K562 (cell line): Measurements from ENCODE around the gene SEMA6B. TPM values are rescaled to one million over a fixed set of nuclear protein-coding genes. Genes with fewer than 3 reads are reported as not detected.
A peak's percentile ranks its signal among the peaks of the same experiment; 100 is the strongest.

Source experiments
- ATAC-seq: fragments of 200-7000 bp; cut with Tn5 transposase; 3 replicates; pipeline ENCODE4 v1.9.1; 2020; ENCODE audit warnings: moderate library complexity
- BruUV-seq: library from RNA; stranded (reverse); fragments of 400-500 nt; replicated peaks from 2 replicates; lab custom pipeline; 2021; lab: Mats Ljungman, UMichigan
- CTCF ChIA-PET: fragments of 300-600 bp; formaldehyde crosslinking; extraction: SDS; loops from one replicate; lab custom pipeline; 2021; ENCODE audit warnings: low intra/inter-chr PET ratio; lab: Yijun Ruan, JAX
- POLR2A ChIA-PET: fragments of 300-600, 350-650 bp; sonication (Branson Sonifier 250); formaldehyde crosslinking; extraction: SDS; loops from one replicate; lab custom pipeline; 2021; ENCODE audit warnings: antibody characterized with exemption, inconsistent platforms; lab: Yijun Ruan, JAX
- DNase-seq, 4 experiments: peaks; one replicate each; pipeline versions ENCODE4 v3.0.0 to v3.0.0-alpha.2; 2011 to 2018; ENCODE audit warnings: low spot score in 3 of 4, mixed read lengths in 3 of 4; ENCODE audit errors: extremely low read depth in 1 of 4
- FAIRE-seq: peaks from 2 replicates; lab custom pipeline; 2011; peaks lifted over from hg19 to GRCh38; lab: Jason Lieb, UNC
- H2AFZ ChIP-seq: 2 replicates; pipeline ENCODE4 v1.6.0; 2011; ENCODE audit warnings: low read depth, low read length, control low read depth, inconsistent platforms
- H3K27ac ChIP-seq: fragments of 200-600 bp; 3 replicates; pipeline ENCODE4 v1.8.0; 2011; ENCODE audit warnings: low read depth, mild to moderate bottlenecking, control low read depth, inconsistent platforms, low read length, moderate library complexity, mixed read lengths; ENCODE audit errors: extremely low read depth
- H3K27me3 ChIP-seq, 2 experiments: fragments of 300-600 bp in 1 of 2; 2 replicates in 1 of 2; 3 replicates in 1 of 2; pipeline versions ENCODE4 v1.6.0 to v1.8.0; 2011; ENCODE audit warnings: inconsistent platforms in 2 of 2, low read length in 2 of 2, mild to moderate bottlenecking in 1 of 2, mixed read lengths in 1 of 2, moderate library complexity in 1 of 2; ENCODE audit not compliant: control insufficient read depth in 2 of 2, insufficient read depth in 2 of 2
- H3K36me3 ChIP-seq: fragments of 300-600 bp; 3 replicates; pipeline ENCODE4 v1.8.0; 2011; ENCODE audit warnings: mild to moderate bottlenecking, low read length, inconsistent platforms; ENCODE audit not compliant: control insufficient read depth, insufficient read depth
- H3K4me1 ChIP-seq, 2 experiments: fragments of 200-600 bp in 1 of 2; replicated peaks in 1 of 2; 2 replicates in 1 of 2; 3 replicates in 1 of 2; pipeline versions ENCODE4 v1.5.1 to v1.8.0; 2011; ENCODE audit warnings: inconsistent platforms in 2 of 2, low read length in 2 of 2, mild to moderate bottlenecking in 1 of 2, mixed read lengths in 1 of 2, moderate library complexity in 1 of 2; ENCODE audit not compliant: control insufficient read depth in 2 of 2, insufficient read depth in 2 of 2
- H3K4me2 ChIP-seq: 2 replicates; pipeline ENCODE4 v1.6.1; 2011; ENCODE audit warnings: low read length, control low read depth, inconsistent platforms, mixed read lengths; ENCODE audit not compliant: insufficient read depth
- H3K4me3 ChIP-seq: fragments of 200-600 bp; sonication (generic), shearing (Covaris generic); 2 replicates; pipeline ENCODE4 v1.5.1; 2016; ENCODE audit warnings: control low read depth, inconsistent platforms
- H3K79me2 ChIP-seq: fragments of 200-600 bp; 3 replicates; pipeline ENCODE4 v1.8.0; 2011; ENCODE audit warnings: low read length, inconsistent platforms; ENCODE audit not compliant: control insufficient read depth, insufficient read depth
- H3K9ac ChIP-seq, 2 experiments: 2 replicates each; pipeline versions ENCODE4 v1.6.0 to v1.6.1; 2011; ENCODE audit warnings: low read depth in 2 of 2, low read length in 2 of 2, control low read depth in 1 of 2, inconsistent platforms in 1 of 2, mild to moderate bottlenecking in 1 of 2, mixed read lengths in 1 of 2; ENCODE audit not compliant: insufficient read depth in 1 of 2
- H3K9me1 ChIP-seq: one replicate; pipeline ENCODE4 v1.6.0; 2011; ENCODE audit warnings: inconsistent platforms, mild to moderate bottlenecking, low read length, moderate library complexity; ENCODE audit not compliant: control insufficient read depth, insufficient read depth
- H3K9me3 ChIP-seq: replicated peaks from 2 replicates; pipeline ENCODE4 v1.5.1; 2011; ENCODE audit warnings: low read depth, low read length, inconsistent platforms; ENCODE audit not compliant: control insufficient read depth, insufficient read depth
- H4K20me1 ChIP-seq: replicated peaks from 2 replicates; pipeline ENCODE4 v1.6.1; 2011; ENCODE audit warnings: low read length, inconsistent platforms, mixed read lengths; ENCODE audit not compliant: control insufficient read depth, insufficient read depth
- ARHGAP35 ChIP-seq: fragments of 450-650 bp; IDR thresholded peaks from 2 replicates; pipeline ENCODE4 v1.6.1; 2018; ENCODE audit not compliant: partially characterized antibody
- ARID3B ChIP-seq: fragments of 250-450 bp; sonication (Bioruptor Pico); IDR thresholded peaks from 2 replicates; pipeline ENCODE4 v1.4.0; 2020; ENCODE audit warnings: borderline replicate concordance
- KAT8 ChIP-seq: fragments of 450-650 bp; IDR thresholded peaks from 2 replicates; pipeline ENCODE4 v1.6.1; 2016; ENCODE audit warnings: low read depth, mild to moderate bottlenecking
- PCBP1 ChIP-seq: fragments of 200-400 bp; formaldehyde crosslinking; IDR thresholded peaks from 2 replicates; pipeline ENCODE4 v1.6.1; 2018; ENCODE audit warnings: mild to moderate bottlenecking, low read depth, low read length; ENCODE audit not compliant: poor library complexity, severe bottlenecking
- POLR2G ChIP-seq: fragments of 200-400 bp; formaldehyde crosslinking; IDR thresholded peaks from 2 replicates; pipeline ENCODE4 v1.6.1; 2017; ENCODE audit warnings: low read depth, mild to moderate bottlenecking, antibody characterized with exemption, low read length, moderate library complexity
- TOE1 ChIP-seq, 2 experiments: fragments of 450-650 bp in 1 of 2; sonication (generic) in 1 of 2; formaldehyde crosslinking in 1 of 2; IDR thresholded peaks; 2 replicates each; pipeline versions ENCODE4 v1.7.1 to v1.8.0; 2016 to 2022; ENCODE audit warnings: borderline replicate concordance in 2 of 2, mild to moderate bottlenecking in 2 of 2, antibody characterized with exemption in 1 of 2, inconsistent platforms in 1 of 2, low read depth in 1 of 2, missing genetic modification reagents in 1 of 2, moderate library complexity in 1 of 2
- ZZZ3 ChIP-seq: fragments of 450-650 bp; IDR thresholded peaks from 2 replicates; pipeline ENCODE4 v1.6.1; 2016; ENCODE audit warnings: antibody characterized with exemption, mild to moderate bottlenecking, moderate library complexity
- WGBS: fragments of 100-300 bp; shearing (Covaris generic); methylation state at CpG from one replicate; pipeline ENCODE4 v1.1.6; 2016; ENCODE audit warnings: low coverage, mixed read lengths; ENCODE audit not compliant: insufficient coverage; ENCODE audit errors: missing lambda C conversion rate; 5-methylcytosine and 5-hydroxymethylcytosine counted together
- in situ Hi-C: fragments of 300-500 bp; cut with MboI; formaldehyde crosslinking; loops from 4 replicates; pipeline ENCODE4 v1.15.0; 2018; ENCODE audit warnings: inconsistent platforms, mixed read lengths
- intact Hi-C: fragments of 100-400 bp; cut with micrococcal nuclease; formaldehyde crosslinking; loops from 2 replicates; pipeline ENCODE4 v1.14.2; 2022
- polyA plus RNA-seq, 8 experiments: library from polyadenylated mRNA; depleted of rRNA in 4 of 8; stranded (reverse) in 5 of 8; unstranded in 3 of 8; fragments of >200 nt; fragmentation: Nextera tagmentation in 2 of 8; fragmentation: Illumina TruSeq in 1 of 8; extraction: Ambion mirVana in 2 of 8; extraction: Trizol in 1 of 8; gene quantifications; 2 replicates each; pipeline versions ENCODE4 v1.2.1 to v1.2.3, GENCODE V29; 2011 to 2014; ENCODE audit warnings: inconsistent platforms in 1 of 8, missing spikeins in 1 of 8
- total RNA-seq, 7 experiments: library from RNA; depleted of rRNA in 6 of 7; stranded (reverse); fragments of >200 nt in 6 of 7; fragmentation: Illumina TruSeq in 2 of 7; extraction: Trizol in 2 of 7; gene quantifications; 2 replicates each; pipeline versions ENCODE4 v1.2.1 to v1.2.3, GENCODE V29; 2011 to 2021; ENCODE audit warnings: low replicate concordance in 1 of 7

Gene SEMA6B
- total and polyA plus RNA-seq, 9 of the 15 experiments (the other 6 are each of a cell fraction or from before 2014, with no cell fraction given) = 0.65 to 4.6 (median 2.5) TPM; not detected in 2

- Histone ChIP-seq H3K9me3 (no peaks in the 10 kb centered on the region), H4K20me1 (peaks cover 5% of the 10 kb centered on the region; the same call in 1 of the 2 replicates), H3K4me1 (peaks cover 0 to 78% of the 10 kb centered on the region in 2 experiments; a peak in 2 of 5 replicates), H3K36me3 (peaks cover 17% of the 10 kb centered on the region; the same call in 1 of the 3 replicates), H3K9ac (peak overlapping the region in 1 of 2 experiments; percentile 35; a peak in 1 of 4 replicates), H3K79me2 (no peaks in the 10 kb centered on the region), H3K4me2 (no peak overlapping the region), H2AFZ (no peak overlapping the region), H3K27me3 (peaks cover 0 to 4% of the 10 kb centered on the region in 2 experiments; a peak in 2 of 5 replicates), H3K27ac (no peak overlapping the region), H3K4me3 (no peak overlapping the region), H3K9me1 (peaks cover 3% of the 10 kb centered on the region)
- BruUV-seq = no TSS peak
- ATAC-seq (no peak), FAIRE-seq (no peak), DNase-seq (no peak)
- TF ChIP-seq POLR2G (peak; percentile 28; the same call in 1 of the 2 replicates), ZZZ3 (no peak), ARID3B (CRISPR knock-in tag) (no peak), PCBP1 (peak; percentile 35), KAT8 (no peak), TOE1 (IDR thresholded peaks at IDR 0.05; ENCODE audit: borderline replicate concordance) (no peak), TOE1 (CRISPR knock-in tag; IDR thresholded peaks at IDR 0.05; ENCODE audit: borderline replicate concordance, low read depth) (no peak), ARHGAP35 (no peak)
- CTCF ChIA-PET = no interaction called here
- 83% methylated on average over 34 of the region's 34 CpGs for WGBS
- in situ Hi-C loops (no loop called here), intact Hi-C loops (no loop called here)
- POLR2A ChIA-PET = interaction anchor here (0.7 kb wide), 1 partner anchor 210 kb away, joined by 3 read pairs; no protein-coding TSS in a partner anchor
Measured at GRCh38 chr19:4505570-4506448, 53.7 kb downstream of the SEMA6B start.
